SU-DHL-6 (cell line): ENCODE measurements around the gene TRAF2.

Source experiments
- H2AFZ ChIP-seq: fragments of 200-600 bp; sonication (generic); 2 replicates; pipeline ENCODE4 v1.6.1; 2014; ENCODE audit warnings: low read depth, mild to moderate bottlenecking, moderate library complexity, mixed read lengths, antibody characterized with exemption, low read length; ENCODE audit not compliant: severe bottlenecking
- H3F3A ChIP-seq: fragments of 200-600 bp; shearing (Covaris generic); 2 replicates; pipeline ENCODE4 v1.6.0; 2016; ENCODE audit warnings: antibody characterized with exemption, mild to moderate bottlenecking; ENCODE audit not compliant: insufficient read depth
- H3K27ac ChIP-seq: fragments of 200-600 bp; sonication (generic); 2 replicates; pipeline ENCODE4 v1.5.1; 2016; ENCODE audit warnings: low read depth, mild to moderate bottlenecking, low read length, moderate library complexity, mixed read lengths
- H3K27me3 ChIP-seq: fragments of 200-600 bp; sonication (generic), shearing (Covaris generic); 2 replicates; pipeline ENCODE4 v1.6.0; 2014; ENCODE audit warnings: mild to moderate bottlenecking, low read length
- H3K36me3 ChIP-seq: fragments of 200-600 bp; sonication (generic); 2 replicates; pipeline ENCODE4 v1.6.1; 2014; ENCODE audit warnings: mild to moderate bottlenecking, low read length, mixed read lengths
- H3K4me2 ChIP-seq: fragments of 300-600, 200-600 bp; shearing (Covaris generic), sonication (generic); 2 replicates; pipeline ENCODE4 v1.6.0; 2014; ENCODE audit warnings: low read length, low read depth, mild to moderate bottlenecking; ENCODE audit not compliant: poor library complexity, severe bottlenecking
- H3K4me3 ChIP-seq: fragments of 200-600 bp; sonication (generic); 2 replicates; pipeline ENCODE4 v1.5.1; 2014; ENCODE audit warnings: antibody characterized with exemption, low read length, mild to moderate bottlenecking, mixed read lengths; ENCODE audit not compliant: insufficient read depth, poor library complexity, severe bottlenecking
- H3K79me2 ChIP-seq: fragments of 200-600 bp; sonication (generic); 2 replicates; pipeline ENCODE4 v1.6.1; 2014; ENCODE audit warnings: mild to moderate bottlenecking, low read length, moderate library complexity; ENCODE audit not compliant: insufficient read depth
- H3K9ac ChIP-seq: fragments of 200-600 bp; sonication (generic); 2 replicates; pipeline ENCODE4 v1.7.0; 2014; ENCODE audit warnings: mild to moderate bottlenecking, low read length
- H3K9me2 ChIP-seq: fragments of 200-600 bp; sonication (generic); replicated peaks from 2 replicates; pipeline ENCODE4 v1.6.1; 2014; ENCODE audit warnings: low read length; ENCODE audit not compliant: insufficient read depth
- H3K9me3 ChIP-seq: fragments of 200-600 bp; sonication (generic); 2 replicates; pipeline ENCODE4 v1.6.1; 2014; ENCODE audit warnings: low read length, mixed read lengths; ENCODE audit not compliant: insufficient read depth
- H4K20me1 ChIP-seq: fragments of 200-600 bp; sonication (generic); 2 replicates; pipeline ENCODE4 v1.6.1; 2014; ENCODE audit warnings: low read depth, mild to moderate bottlenecking, antibody characterized with exemption, low read length, moderate library complexity, mixed read lengths
- CTCF ChIP-seq: fragments of 200-600 bp; sonication (generic); IDR thresholded peaks from one replicate; pipeline ENCODE4 v1.5.1; 2017; ENCODE audit warnings: antibody characterized with exemption, mild to moderate bottlenecking, low read length, moderate library complexity; ENCODE audit not compliant: insufficient read depth, poor library complexity, severe bottlenecking
- EZH2phosphoT487 ChIP-seq: fragments of 200-600 bp; sonication (generic), shearing (Covaris generic); conservative IDR thresholded peaks from 2 replicates; pipeline ENCODE4 v1.6.1; 2018; ENCODE audit warnings: mild to moderate bottlenecking, antibody characterized with exemption, low read length, moderate library complexity, mixed read lengths

TRAF2 gene

GRCh38 chr9:136921307-136921706 lies 35.0 kb downstream of the TRAF2 start:
- Histone ChIP-seq H3K9me3 (no peaks in the 10 kb centered on the region), H3K36me3 (0 out of 2 replicates have a peak, but pooled peaks cover 2% of the 10 kb centered on the region), H3F3A (no peaks in the 10 kb centered on the region), H3K27me3 (no peaks in the 10 kb centered on the region), H3K27ac (no peak overlapping the region), H3K4me2 (no peak overlapping the region), H3K4me3 (no peak overlapping the region), H3K9me2 (no peaks in the 10 kb centered on the region), H4K20me1 (no peaks in the 10 kb centered on the region), H3K79me2 (no peaks in the 10 kb centered on the region), H3K9ac (no peak overlapping the region), H2AFZ (no peak overlapping the region)
- TF ChIP-seq CTCF, result no peak
- no peak for TF ChIP-seq EZH2phosphoT487

- Histone ChIP-seq H3K36me3 (0 out of 2 replicates have a peak, but pooled peaks cover 2% of the 10 kb centered on the region), H3K9ac (no peak overlapping the region), H3K9me2 (no peaks in the 10 kb centered on the region), H2AFZ (no peak overlapping the region), H3K4me2 (no peak overlapping the region), H3K27me3 (no peaks in the 10 kb centered on the region), H3K79me2 (no peaks in the 10 kb centered on the region), H3K9me3 (no peaks in the 10 kb centered on the region), H3F3A (no peaks in the 10 kb centered on the region), H3K4me3 (no peak overlapping the region), H4K20me1 (no peaks in the 10 kb centered on the region), H3K27ac (no peak overlapping the region)
- TF ChIP-seq CTCF (no peak), EZH2phosphoT487 (no peak)
These were observed 35.4 kb downstream of the TRAF2 start for GRCh38 chr9:136921718-136922117.

- TF ChIP-seq EZH2phosphoT487 (no peak), CTCF (no peak)
- Histone ChIP-seq H3K27ac (no peak overlapping the region), H2AFZ (no peak overlapping the region), H3F3A (no peaks in the 10 kb centered on the region), H3K9me2 (no peaks in the 10 kb centered on the region), H3K9me3 (no peaks in the 10 kb centered on the region), H3K36me3 (no peaks in the 10 kb centered on the region), H3K27me3 (no peaks in the 10 kb centered on the region), H3K79me2 (no peaks in the 10 kb centered on the region), H3K4me2 (no peak overlapping the region), H3K4me3 (no peak overlapping the region), H3K9ac (no peak overlapping the region), H4K20me1 (no peaks in the 10 kb centered on the region)
These were observed 36.2 kb downstream of the TRAF2 start for GRCh38 chr9:136922540-136922939.
